ENCODE data around the gene KCP.

The KCP gene

GRCh38 chr7:128849156-128849515, 61.4 kb downstream of the KCP start:
- H3K4me3 ChIP-seq (ENCODE audit: low read length), result no peak overlapping the region
- no peaks in the 10 kb centered on the region for H3K9me3 ChIP-seq (ENCODE audit: control insufficient read depth, insufficient read depth, low read length)
- WGBS (ENCODE audit: insufficient coverage, insufficient read length), result no CpG with 5 or more reads among the region's 16 CpGs
- H3K36me3 ChIP-seq (ENCODE audit: control insufficient read depth, insufficient read depth, low read length), result no peaks in the 10 kb centered on the region
- no peaks in the 10 kb centered on the region for H3K4me1 ChIP-seq (ENCODE audit: control insufficient read depth, insufficient read depth, low read length)
- H3K27me3 ChIP-seq (ENCODE audit: control insufficient read depth, insufficient read depth, low read length), result no peaks in the 10 kb centered on the region
- no peak overlapping the region for H3K27ac ChIP-seq (ENCODE audit: low read length)
- DNase-seq (ENCODE audit: low read depth, low spot score), result no peak

GRCh38 chr7:128848289-128849155, 62.0 kb downstream of the KCP start:
- no peak for DNase-seq (ENCODE audit: low read depth, low spot score)
- H3K4me3 ChIP-seq (ENCODE audit: low read length), result no peak overlapping the region
- no CpG with 5 or more reads among the region's 31 CpGs for WGBS (ENCODE audit: insufficient coverage, insufficient read length)
- no peaks in the 10 kb centered on the region for H3K4me1 ChIP-seq (ENCODE audit: control insufficient read depth, insufficient read depth, low read length)
- no peaks in the 10 kb centered on the region for H3K27me3 ChIP-seq (ENCODE audit: control insufficient read depth, insufficient read depth, low read length)
- no peaks in the 10 kb centered on the region for H3K9me3 ChIP-seq (ENCODE audit: control insufficient read depth, insufficient read depth, low read length)
- H3K27ac ChIP-seq (ENCODE audit: low read length), result no peak overlapping the region
- H3K36me3 ChIP-seq (ENCODE audit: control insufficient read depth, insufficient read depth, low read length), result no peaks in the 10 kb centered on the region

- Histone ChIP-seq H3K27me3 (ENCODE audit: control insufficient read depth, insufficient read depth, low read length) (no peaks in the 10 kb centered on the region), H3K27ac (ENCODE audit: low read length) (no peak overlapping the region), H3K9me3 (ENCODE audit: control insufficient read depth, insufficient read depth, low read length) (no peaks in the 10 kb centered on the region), H3K4me1 (ENCODE audit: control insufficient read depth, insufficient read depth, low read length) (no peaks in the 10 kb centered on the region), H3K36me3 (ENCODE audit: control insufficient read depth, insufficient read depth, low read length) (no peaks in the 10 kb centered on the region), H3K4me3 (ENCODE audit: low read length) (no peak overlapping the region)
- no CpG with 5 or more reads among the region's 17 CpGs for WGBS (ENCODE audit: insufficient coverage, insufficient read length)
- no peak for DNase-seq (ENCODE audit: low read depth, low spot score)
Measured at GRCh38 chr7:128847721-128848211, 62.7 kb downstream of the KCP start.

GRCh38 chr7:128846781-128847444, 63.6 kb downstream of the KCP start:
- Histone ChIP-seq H3K27ac (ENCODE audit: low read length) (no peak overlapping the region), H3K27me3 (ENCODE audit: control insufficient read depth, insufficient read depth, low read length) (no peaks in the 10 kb centered on the region), H3K36me3 (ENCODE audit: control insufficient read depth, insufficient read depth, low read length) (no peaks in the 10 kb centered on the region), H3K4me3 (ENCODE audit: low read length) (no peak overlapping the region), H3K9me3 (ENCODE audit: control insufficient read depth, insufficient read depth, low read length) (no peaks in the 10 kb centered on the region), H3K4me1 (ENCODE audit: control insufficient read depth, insufficient read depth, low read length) (no peaks in the 10 kb centered on the region)
- DNase-seq (ENCODE audit: low read depth, low spot score), result no peak
- no CpG with 5 or more reads among the region's 14 CpGs for WGBS (ENCODE audit: insufficient coverage, insufficient read length)

- Histone ChIP-seq H3K9me3 (ENCODE audit: control insufficient read depth, insufficient read depth, low read length) (no peaks in the 10 kb centered on the region), H3K27ac (ENCODE audit: low read length) (no peak overlapping the region), H3K4me1 (ENCODE audit: control insufficient read depth, insufficient read depth, low read length) (no peaks in the 10 kb centered on the region), H3K36me3 (ENCODE audit: control insufficient read depth, insufficient read depth, low read length) (no peaks in the 10 kb centered on the region), H3K27me3 (ENCODE audit: control insufficient read depth, insufficient read depth, low read length) (no peaks in the 10 kb centered on the region), H3K4me3 (ENCODE audit: low read length) (no peak overlapping the region)
- no CpG with 5 or more reads among the region's 19 CpGs for WGBS (ENCODE audit: insufficient coverage, insufficient read length)
- no peak for DNase-seq (ENCODE audit: low read depth, low spot score)
Measured at GRCh38 chr7:128845987-128846386, 64.5 kb downstream of the KCP start.

- Histone ChIP-seq H3K36me3 (ENCODE audit: control insufficient read depth, insufficient read depth, low read length) (no peaks in the 10 kb centered on the region), H3K4me1 (ENCODE audit: control insufficient read depth, insufficient read depth, low read length) (no peaks in the 10 kb centered on the region), H3K9me3 (ENCODE audit: control insufficient read depth, insufficient read depth, low read length) (no peaks in the 10 kb centered on the region), H3K27me3 (ENCODE audit: control insufficient read depth, insufficient read depth, low read length) (no peaks in the 10 kb centered on the region), H3K27ac (ENCODE audit: low read length) (no peak overlapping the region), H3K4me3 (ENCODE audit: low read length) (no peak overlapping the region)
- no peak for DNase-seq (ENCODE audit: low read depth, low spot score)
- WGBS (ENCODE audit: insufficient coverage, insufficient read length), result no CpG with 5 or more reads among the region's 5 CpGs
Measured at GRCh38 chr7:128845475-128845874, 65.0 kb downstream of the KCP start.

GRCh38 chr7:128844777-128845311, 65.7 kb downstream of the KCP start:
- DNase-seq (ENCODE audit: low read depth, low spot score), result no peak
- Histone ChIP-seq H3K27me3 (ENCODE audit: control insufficient read depth, insufficient read depth, low read length) (no peaks in the 10 kb centered on the region), H3K4me1 (ENCODE audit: control insufficient read depth, insufficient read depth, low read length) (no peaks in the 10 kb centered on the region), H3K27ac (ENCODE audit: low read length) (no peak overlapping the region), H3K4me3 (ENCODE audit: low read length) (no peak overlapping the region), H3K36me3 (ENCODE audit: control insufficient read depth, insufficient read depth, low read length) (no peaks in the 10 kb centered on the region), H3K9me3 (ENCODE audit: control insufficient read depth, insufficient read depth, low read length) (no peaks in the 10 kb centered on the region)
- no CpG with 5 or more reads among the region's 25 CpGs for WGBS (ENCODE audit: insufficient coverage, insufficient read length)

GRCh38 chr7:128843938-128844621, 66.4 kb downstream of the KCP start:
- Histone ChIP-seq H3K36me3 (ENCODE audit: control insufficient read depth, insufficient read depth, low read length) (no peaks in the 10 kb centered on the region), H3K4me3 (ENCODE audit: low read length) (no peak overlapping the region), H3K9me3 (ENCODE audit: control insufficient read depth, insufficient read depth, low read length) (no peaks in the 10 kb centered on the region), H3K4me1 (ENCODE audit: control insufficient read depth, insufficient read depth, low read length) (no peaks in the 10 kb centered on the region), H3K27me3 (ENCODE audit: control insufficient read depth, insufficient read depth, low read length) (no peaks in the 10 kb centered on the region), H3K27ac (ENCODE audit: low read length) (no peak overlapping the region)
- DNase-seq (ENCODE audit: low read depth, low spot score), result no peak
- no CpG with 5 or more reads among the region's 17 CpGs for WGBS (ENCODE audit: insufficient coverage, insufficient read length)

- no peaks in the 10 kb centered on the region for H3K4me1 ChIP-seq (ENCODE audit: control insufficient read depth, insufficient read depth, low read length)
- no peak for DNase-seq (ENCODE audit: low read depth, low spot score)
- no peaks in the 10 kb centered on the region for H3K27me3 ChIP-seq (ENCODE audit: control insufficient read depth, insufficient read depth, low read length)
- H3K36me3 ChIP-seq (ENCODE audit: control insufficient read depth, insufficient read depth, low read length), result no peaks in the 10 kb centered on the region
- no peaks in the 10 kb centered on the region for H3K9me3 ChIP-seq (ENCODE audit: control insufficient read depth, insufficient read depth, low read length)
- no peak overlapping the region for H3K4me3 ChIP-seq (ENCODE audit: low read length)
- H3K27ac ChIP-seq (ENCODE audit: low read length), result no peak overlapping the region
- WGBS (ENCODE audit: insufficient coverage, insufficient read length), result no CpG with 5 or more reads among the region's 38 CpGs
Measured at GRCh38 chr7:128842674-128843641, 67.6 kb downstream of the KCP start.

Data from iPS DF 6.9 (cell line).